ENCODE results near the gene ADCK1. TPM values are rescaled to one million over a fixed set of nuclear protein-coding genes. Genes with fewer than 3 reads are reported as not detected.

Gene ADCK1
- total and polyA plus RNA-seq, 2 donors (not counting 1 experiment from before 2014, with no cell fraction given) = 10.6 to 18.3 TPM

DNA sequence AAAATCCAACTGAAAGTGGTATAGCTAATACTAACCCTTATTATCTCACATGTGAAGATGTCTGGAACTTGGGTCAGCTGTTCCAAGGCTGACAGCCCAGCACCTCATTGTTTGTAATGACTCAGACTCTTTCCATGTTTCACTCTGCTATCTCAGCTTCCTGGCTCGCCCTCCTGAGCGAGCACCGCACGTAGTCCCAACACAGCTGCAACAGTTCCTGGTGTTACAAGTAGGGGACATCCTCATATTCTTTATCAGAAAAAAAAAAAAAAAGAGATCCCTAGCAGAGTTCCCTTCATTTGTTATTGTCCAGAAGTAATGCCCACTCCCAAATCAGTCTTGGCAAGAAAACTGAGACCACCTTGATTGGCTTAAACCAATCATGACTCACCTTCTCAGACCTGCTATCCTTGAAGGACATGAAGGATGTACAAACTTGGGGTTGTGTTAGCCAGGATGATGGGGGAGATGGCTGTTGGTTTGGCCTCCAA is 92.5 kb downstream of the ADCK1 start:
- Mint-ChIP-seq H3K4me3 (no peak overlapping the region), H3K4me1 (no peaks in the 10 kb centered on the region), H3K27ac (no peak overlapping the region), H3K9me3 (ENCODE audit: insufficient read depth) (peaks cover 6% of the 10 kb centered on the region), H3K27me3 (no peaks in the 10 kb centered on the region)
- Histone ChIP-seq H4K20me1 (ENCODE audit: control insufficient read depth, insufficient read depth, low read length, poor library complexity, severe bottlenecking) (no peaks in the 10 kb centered on the region), H3K4me2 (replicated peaks; ENCODE audit: low read depth, low read length, poor library complexity, severe bottlenecking) (no peak overlapping the region), H3K9ac (ENCODE audit: low read length) (no peak overlapping the region), H3K4me1 (ENCODE audit: control insufficient read depth in 2 of 2, insufficient read depth in 2 of 2, low read length in 2 of 2) (no peaks in the 10 kb centered on the region), H3K4me3 (ENCODE audit: control extremely low read depth in 1 of 5, extremely low read depth in 1 of 5, insufficient read depth in 1 of 5, low read depth in 2 of 5, low read length in 4 of 5) (no peak overlapping the region), H3K9me3 (ENCODE audit: control extremely low read depth in 1 of 3, control insufficient read depth in 2 of 3, insufficient read depth in 1 of 3, low read length in 2 of 3) (peaks cover 0 to 4% (median 0%) of the 10 kb centered on the region in 3 donors), H3K27me3 (replicated peaks in 1 of 4; ENCODE audit: control extremely low read depth in 1 of 4, control insufficient read depth in 3 of 4, insufficient read depth in 4 of 4, low read length in 3 of 4) (no peaks in the 10 kb centered on the region), H2AFZ (ENCODE audit: insufficient read depth, low read depth, low read length, poor library complexity, severe bottlenecking) (no peak overlapping the region), H3K79me2 (ENCODE audit: control insufficient read depth, insufficient read depth, low read length) (no peaks in the 10 kb centered on the region), H3K36me3 (replicated peaks in 1 of 2; ENCODE audit: control extremely low read depth in 1 of 2, control insufficient read depth in 1 of 2, extremely low read depth in 1 of 2, insufficient read depth in 2 of 2, low read length in 1 of 2) (no peaks in the 10 kb centered on the region), H3K27ac (ENCODE audit: low read length in 2 of 2) (no peak overlapping the region)
- no peak for TF ChIP-seq EZH2 (IDR thresholded peaks at IDR 0.05; ENCODE audit: borderline replicate concordance, insufficient read depth, low read depth, low read length, poor library complexity, severe bottlenecking)
- TF ChIP-seq, protein P1, sequence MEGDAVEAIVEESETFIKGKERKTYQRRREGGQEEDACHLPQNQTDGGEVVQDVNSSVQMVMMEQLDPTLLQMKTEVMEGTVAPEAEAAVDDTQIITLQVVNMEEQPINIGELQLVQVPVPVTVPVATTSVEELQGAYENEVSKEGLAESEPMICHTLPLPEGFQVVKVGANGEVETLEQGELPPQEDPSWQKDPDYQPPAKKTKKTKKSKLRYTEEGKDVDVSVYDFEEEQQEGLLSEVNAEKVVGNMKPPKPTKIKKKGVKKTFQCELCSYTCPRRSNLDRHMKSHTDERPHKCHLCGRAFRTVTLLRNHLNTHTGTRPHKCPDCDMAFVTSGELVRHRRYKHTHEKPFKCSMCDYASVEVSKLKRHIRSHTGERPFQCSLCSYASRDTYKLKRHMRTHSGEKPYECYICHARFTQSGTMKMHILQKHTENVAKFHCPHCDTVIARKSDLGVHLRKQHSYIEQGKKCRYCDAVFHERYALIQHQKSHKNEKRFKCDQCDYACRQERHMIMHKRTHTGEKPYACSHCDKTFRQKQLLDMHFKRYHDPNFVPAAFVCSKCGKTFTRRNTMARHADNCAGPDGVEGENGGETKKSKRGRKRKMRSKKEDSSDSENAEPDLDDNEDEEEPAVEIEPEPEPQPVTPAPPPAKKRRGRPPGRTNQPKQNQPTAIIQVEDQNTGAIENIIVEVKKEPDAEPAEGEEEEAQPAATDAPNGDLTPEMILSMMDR (IDR thresholded peaks at IDR 0.05) = no peak
- POLR2A ChIA-PET = no interaction called here
- DNase-seq = no peak
- WGBS (ENCODE audit: insufficient coverage) = no CpG with 5 or more reads among the region's 4 CpGs
- CTCF ChIA-PET = no interaction called here
- no peak for ATAC-seq (ENCODE audit: low read depth)
- intact Hi-C loops (cut with micrococcal nuclease) = no loop called here

DNA sequence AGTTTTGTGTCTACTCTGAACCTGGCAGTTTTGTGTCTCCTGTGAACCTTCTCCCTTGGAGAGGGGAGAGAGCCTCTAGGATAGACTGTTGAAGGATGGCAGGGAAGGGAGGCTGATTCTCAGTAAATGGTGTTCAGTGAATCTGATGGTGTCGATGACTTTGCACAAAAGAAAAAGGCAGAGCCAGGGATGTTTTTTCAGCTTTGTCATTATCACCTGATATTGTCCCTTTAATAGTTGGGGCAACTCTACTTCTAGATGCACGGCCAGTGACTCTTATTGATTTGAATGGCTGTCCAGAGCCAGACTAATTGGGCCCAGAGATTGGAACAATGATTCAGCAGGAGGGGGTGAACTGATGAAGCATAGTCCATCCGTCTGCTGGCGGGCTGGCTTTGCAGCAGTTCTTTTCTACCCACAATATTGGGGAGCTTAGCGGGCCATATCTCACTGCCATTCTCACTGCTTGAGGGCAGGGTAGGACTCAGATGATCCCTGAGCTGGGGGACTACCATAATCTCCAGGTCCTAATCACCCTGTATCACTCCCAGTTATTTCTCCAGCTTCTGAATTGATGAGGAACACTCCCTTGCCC is 93.1 kb downstream of the ADCK1 start:
- peaks cover 0 to 1% (median 0%) of the 10 kb centered on the region in 3 donors for H3K9me3 ChIP-seq (ENCODE audit: control extremely low read depth in 1 of 3, control insufficient read depth in 2 of 3, insufficient read depth in 1 of 3, low read length in 2 of 3)
- Mint-ChIP-seq H3K9me3 (ENCODE audit: insufficient read depth) (peaks cover 4% of the 10 kb centered on the region), H3K4me1 (no peaks in the 10 kb centered on the region), H3K27ac (no peak overlapping the region), H3K27me3 (no peaks in the 10 kb centered on the region), H3K4me3 (no peak overlapping the region)
- H4K20me1 ChIP-seq (ENCODE audit: control insufficient read depth, insufficient read depth, low read length, poor library complexity, severe bottlenecking) = no peaks in the 10 kb centered on the region
- ATAC-seq (ENCODE audit: low read depth) = no peak
- H3K27ac ChIP-seq (ENCODE audit: low read length in 2 of 2) = no peak overlapping the region
- H3K4me2 ChIP-seq (replicated peaks; ENCODE audit: low read depth, low read length, poor library complexity, severe bottlenecking) = no peak overlapping the region
- no peaks in the 10 kb centered on the region for H3K36me3 ChIP-seq (replicated peaks in 1 of 2; ENCODE audit: control extremely low read depth in 1 of 2, control insufficient read depth in 1 of 2, extremely low read depth in 1 of 2, insufficient read depth in 2 of 2, low read length in 1 of 2)
- H2AFZ ChIP-seq (ENCODE audit: insufficient read depth, low read depth, low read length, poor library complexity, severe bottlenecking) = no peak overlapping the region
- H3K79me2 ChIP-seq (ENCODE audit: control insufficient read depth, insufficient read depth, low read length) = no peaks in the 10 kb centered on the region
- DNase-seq = no peak
- no peaks in the 10 kb centered on the region for H3K27me3 ChIP-seq (replicated peaks in 1 of 4; ENCODE audit: control extremely low read depth in 1 of 4, control insufficient read depth in 3 of 4, insufficient read depth in 4 of 4, low read length in 3 of 4)
- WGBS (ENCODE audit: insufficient coverage) = 98% methylated on average over 5 of the region's 5 CpGs
- no peak for TF ChIP-seq EZH2 (IDR thresholded peaks at IDR 0.05; ENCODE audit: borderline replicate concordance, insufficient read depth, low read depth, low read length, poor library complexity, severe bottlenecking)
- no peak overlapping the region for H3K9ac ChIP-seq (ENCODE audit: low read length)
- no peaks in the 10 kb centered on the region for H3K4me1 ChIP-seq (ENCODE audit: control insufficient read depth in 2 of 2, insufficient read depth in 2 of 2, low read length in 2 of 2)
- ChIA-PET CTCF (no interaction called here), POLR2A (no interaction called here)
- intact Hi-C loops (cut with micrococcal nuclease) = no loop called here
- H3K4me3 ChIP-seq (ENCODE audit: control extremely low read depth in 1 of 5, extremely low read depth in 1 of 5, insufficient read depth in 1 of 5, low read depth in 2 of 5, low read length in 4 of 5) = no peak overlapping the region

Data from B cell (primary cell).